Stomach (tissue), 4 donors: ENCODE measurements around the gene UBAC2.

Experiments
- POLR2A ChIP-seq, 4 donors: fragments of 450-650 bp; IDR thresholded peaks; one replicate each; pipeline ENCODE4 v1.6.1; 2016; ENCODE audit warnings: antibody characterized with exemption in 4 of 4, control low read depth in 2 of 4, mild to moderate bottlenecking in 1 of 4, moderate library complexity in 1 of 4
- TF ChIP-seq, protein P1 (sequence below), 7 experiments: fragments of 450-650 bp in 4 of 7; fragments of 200-600 bp in 3 of 7; sonication (generic) in 3 of 7; IDR thresholded peaks; one replicate each; pipeline ENCODE4 v1.5.1; 2016 to 2019; ENCODE audit warnings: antibody characterized with exemption in 7 of 7, control low read depth in 2 of 7, mild to moderate bottlenecking in 1 of 7

DNA sequence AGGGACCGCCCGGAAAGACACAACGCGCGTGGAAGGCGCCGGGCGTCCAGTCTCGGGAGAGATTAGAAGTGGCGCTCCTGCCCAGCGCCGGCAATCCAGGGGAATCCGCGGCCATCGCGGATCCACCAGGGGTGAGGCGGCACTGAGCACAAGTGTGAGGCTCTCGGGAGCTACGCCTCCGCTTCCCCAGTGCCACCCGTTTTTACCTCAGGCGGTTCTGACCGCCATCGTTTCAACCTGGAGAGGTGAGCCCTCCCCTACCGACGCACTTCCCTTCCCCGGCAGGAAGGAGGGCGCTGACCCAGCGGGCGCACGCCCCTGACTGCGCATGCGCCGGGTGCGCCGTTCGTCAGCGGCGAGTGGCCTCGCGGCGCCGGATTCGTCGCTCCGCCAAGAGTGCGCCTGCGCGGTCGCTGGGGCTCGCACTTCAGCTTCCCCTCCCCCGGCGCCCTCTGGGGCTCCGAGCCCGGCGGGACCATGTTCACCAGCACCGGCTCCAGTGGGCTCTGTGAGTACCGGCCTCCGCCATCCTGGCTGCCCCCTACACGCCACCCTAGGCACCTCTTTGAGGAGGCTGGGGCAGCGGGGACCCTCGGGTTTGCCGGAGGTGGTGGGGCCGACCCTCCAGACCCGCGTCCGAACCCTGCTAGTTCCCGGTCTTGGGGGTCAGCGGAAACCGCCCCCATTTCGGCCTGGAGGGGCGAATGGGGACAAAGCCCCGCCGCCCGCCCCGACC is at the start of gene UBAC2:
- TF ChIP-seq, protein P1, sequence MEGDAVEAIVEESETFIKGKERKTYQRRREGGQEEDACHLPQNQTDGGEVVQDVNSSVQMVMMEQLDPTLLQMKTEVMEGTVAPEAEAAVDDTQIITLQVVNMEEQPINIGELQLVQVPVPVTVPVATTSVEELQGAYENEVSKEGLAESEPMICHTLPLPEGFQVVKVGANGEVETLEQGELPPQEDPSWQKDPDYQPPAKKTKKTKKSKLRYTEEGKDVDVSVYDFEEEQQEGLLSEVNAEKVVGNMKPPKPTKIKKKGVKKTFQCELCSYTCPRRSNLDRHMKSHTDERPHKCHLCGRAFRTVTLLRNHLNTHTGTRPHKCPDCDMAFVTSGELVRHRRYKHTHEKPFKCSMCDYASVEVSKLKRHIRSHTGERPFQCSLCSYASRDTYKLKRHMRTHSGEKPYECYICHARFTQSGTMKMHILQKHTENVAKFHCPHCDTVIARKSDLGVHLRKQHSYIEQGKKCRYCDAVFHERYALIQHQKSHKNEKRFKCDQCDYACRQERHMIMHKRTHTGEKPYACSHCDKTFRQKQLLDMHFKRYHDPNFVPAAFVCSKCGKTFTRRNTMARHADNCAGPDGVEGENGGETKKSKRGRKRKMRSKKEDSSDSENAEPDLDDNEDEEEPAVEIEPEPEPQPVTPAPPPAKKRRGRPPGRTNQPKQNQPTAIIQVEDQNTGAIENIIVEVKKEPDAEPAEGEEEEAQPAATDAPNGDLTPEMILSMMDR (IDR thresholded peaks at IDR 0.05): peak in 1 of 7 experiments; percentile 10
- peak in 2 of 4 donors; percentile 74 to 88 for TF ChIP-seq POLR2A (IDR thresholded peaks at IDR 0.05)
